SK-N-SH (cell line): ENCODE measurements around the gene RMDN3. TPM values are rescaled to one million over a fixed set of nuclear protein-coding genes. Genes with fewer than 3 reads are reported as not detected.

ENCODE experiments used
- CTCF ChIA-PET: fragments of 300-600, 350-600 bp; formaldehyde crosslinking; extraction: SDS; loops from one replicate; lab custom pipeline; 2021; lab: Yijun Ruan, JAX
- POLR2A ChIA-PET: fragments of 350-600 bp; sonication (Branson Sonifier 250); formaldehyde crosslinking; extraction: SDS; loops from one replicate; lab custom pipeline; 2020; ENCODE audit warnings: antibody characterized with exemption, inconsistent platforms; lab: Yijun Ruan, JAX
- DNase-seq: peaks from one replicate; pipeline ENCODE4 v3.0.0; 2012
- H2AFZ ChIP-seq: fragments of 200-600 bp; sonication (generic); 2 replicates; pipeline ENCODE4 v1.8.1; 2016; ENCODE audit warnings: antibody characterized with exemption, mild to moderate bottlenecking, low read depth
- H3F3A ChIP-seq: fragments of 200-600 bp; sonication (generic); replicated peaks from 2 replicates; pipeline ENCODE3; 2016; ENCODE audit warnings: antibody characterized with exemption, mild to moderate bottlenecking; ENCODE audit not compliant: insufficient read depth
- H3K27ac ChIP-seq, 2 experiments: fragments of 200-500 bp in 1 of 2; fragments of 200-600 bp in 1 of 2; sonication (Bioruptor generic) in 1 of 2; sonication (generic), shearing (Covaris generic) in 1 of 2; 2 replicates each; pipeline versions ENCODE4 v1.5.1 to v1.6.1; 2014 to 2016; ENCODE audit warnings: low read depth in 2 of 2, inconsistent platforms in 1 of 2, low read length in 1 of 2, mild to moderate bottlenecking in 1 of 2, mixed read lengths in 1 of 2
- H3K27me3 ChIP-seq: fragments of 200-600 bp; sonication (generic), shearing (Covaris generic); 2 replicates; pipeline ENCODE4 v1.6.1; 2016; ENCODE audit warnings: mixed run types; ENCODE audit not compliant: insufficient read depth
- H3K36me3 ChIP-seq, 2 experiments: fragments of 200-500 bp in 1 of 2; fragments of 200-600 bp in 1 of 2; sonication (Bioruptor generic) in 1 of 2; sonication (generic) in 1 of 2; replicated peaks in 1 of 2; 2 replicates each; pipeline versions ENCODE3 to v1.5.1; 2014 to 2016; ENCODE audit warnings: low read length in 1 of 2, mild to moderate bottlenecking in 1 of 2; ENCODE audit not compliant: insufficient read depth in 2 of 2, control insufficient read depth in 1 of 2
- H3K4me1 ChIP-seq, 2 experiments: fragments of 200-500 bp in 1 of 2; fragments of 200-600 bp in 1 of 2; sonication (Bioruptor generic) in 1 of 2; sonication (generic), shearing (Covaris generic) in 1 of 2; 2 replicates each; pipeline versions ENCODE4 v1.5.1 to v1.6.1; 2014 to 2016; ENCODE audit warnings: low read depth in 1 of 2, low read length in 1 of 2, mixed run types in 1 of 2; ENCODE audit not compliant: insufficient read depth in 2 of 2, control insufficient read depth in 1 of 2
- H3K4me2 ChIP-seq: fragments of 200-600 bp; sonication (generic), shearing (Covaris generic); 2 replicates; pipeline ENCODE4 v1.6.1; 2017; ENCODE audit warnings: mixed run types
- H3K4me3 ChIP-seq, 2 experiments: fragments of 200-500 bp in 1 of 2; fragments of 200-600 bp in 1 of 2; sonication (Bioruptor generic) in 1 of 2; sonication (generic), shearing (Covaris generic) in 1 of 2; 2 replicates each; pipeline versions ENCODE4 v1.5.1 to v1.8.1; 2014 to 2016; ENCODE audit warnings: low read depth in 2 of 2, inconsistent platforms in 1 of 2, low read length in 1 of 2, mild to moderate bottlenecking in 1 of 2, mixed read lengths in 1 of 2, moderate library complexity in 1 of 2
- H3K79me2 ChIP-seq: fragments of 200-600 bp; sonication (generic); 2 replicates; pipeline ENCODE4 v1.8.1; 2017; ENCODE audit warnings: mild to moderate bottlenecking; ENCODE audit not compliant: insufficient read depth
- H3K9ac ChIP-seq: fragments of 200-600 bp; sonication (generic); 2 replicates; pipeline ENCODE4 v1.6.1; 2017; ENCODE audit warnings: mixed run types
- H3K9me2 ChIP-seq: fragments of 200-600 bp; sonication (generic); 2 replicates; pipeline ENCODE4 v1.6.1; 2017; ENCODE audit warnings: mixed run types
- H3K9me3 ChIP-seq: fragments of 200-600 bp; sonication (generic); 2 replicates; pipeline ENCODE4 v1.6.1; 2017; ENCODE audit warnings: mixed run types, mild to moderate bottlenecking, moderate library complexity
- H4K20me1 ChIP-seq: fragments of 200-600 bp; sonication (generic); 2 replicates; pipeline ENCODE4 v1.6.1; 2017; ENCODE audit warnings: mild to moderate bottlenecking, mixed run types; ENCODE audit not compliant: insufficient read depth
- ELF1 ChIP-seq: IDR thresholded peaks from 2 replicates; pipeline ENCODE4 v1.4.0; 2012
- EP300 ChIP-seq, 2 experiments: IDR thresholded peaks; 2 replicates each; pipeline versions ENCODE4 v1.4.0 to v1.6.1; 2012; ENCODE audit warnings: borderline replicate concordance in 1 of 2, low read depth in 1 of 2, low read length in 1 of 2
- FOXM1 ChIP-seq: IDR thresholded peaks from 2 replicates; pipeline ENCODE4 v1.4.0; 2012; ENCODE audit warnings: low read depth, mild to moderate bottlenecking
- GATA2 ChIP-seq: sonication (generic); formaldehyde crosslinking; IDR thresholded peaks from 2 replicates; pipeline ENCODE4 v1.5.0; 2020; ENCODE audit warnings: mild to moderate bottlenecking, missing genetic modification reagents
- JUND ChIP-seq: IDR thresholded peaks from 2 replicates; pipeline ENCODE4 v1.4.0; 2012
- MEF2A ChIP-seq: IDR thresholded peaks from 2 replicates; pipeline ENCODE4 v1.4.0; 2012; ENCODE audit warnings: low read depth, borderline replicate concordance
- NFIC ChIP-seq: IDR thresholded peaks from 2 replicates; pipeline ENCODE4 v1.4.0; 2012; ENCODE audit warnings: borderline replicate concordance
- POLR2AphosphoS5 ChIP-seq: IDR thresholded peaks from 2 replicates; pipeline ENCODE4 v1.6.1; 2012; ENCODE audit warnings: low read depth, low read length
- RXRA ChIP-seq: IDR thresholded peaks from 2 replicates; pipeline ENCODE4 v1.4.0; 2012; ENCODE audit warnings: low read depth, mild to moderate bottlenecking, borderline replicate concordance
- TAF1 ChIP-seq: IDR thresholded peaks from 2 replicates; pipeline ENCODE4 v1.6.1; 2012; ENCODE audit warnings: low read depth, mild to moderate bottlenecking, low read length, moderate library complexity, borderline replicate concordance
- TCF12 ChIP-seq: IDR thresholded peaks from 2 replicates; pipeline ENCODE4 v1.4.0; 2012
- USF2 ChIP-seq: fragments of 150-350 bp; IDR thresholded peaks from 2 replicates; pipeline ENCODE4 v1.6.1; 2017; ENCODE audit warnings: antibody characterized with exemption, low read length, low read depth, borderline replicate concordance
- WGBS: methylation state at CpG from one replicate; pipeline ENCODE4 v1.1.6; 2017; ENCODE audit warnings: low lambda C conversion rate; 5-methylcytosine and 5-hydroxymethylcytosine counted together
- polyA plus RNA-seq, 3 experiments: library from polyadenylated mRNA; depleted of rRNA; stranded (reverse); fragments of >200 nt; gene quantifications; 2 replicates each; pipeline ENCODE4 v1.2.3, GENCODE V29; 2012
- TF ChIP-seq, protein P1 (sequence below): IDR thresholded peaks from 2 replicates; pipeline ENCODE4 v1.4.0; 2012; ENCODE audit warnings: low read depth
- TF ChIP-seq, protein P2 (sequence below): fragments of 200-600 bp; sonication (generic); IDR thresholded peaks from 2 replicates; pipeline ENCODE4 v1.6.1; 2017; ENCODE audit warnings: antibody characterized with exemption, mild to moderate bottlenecking, moderate library complexity

The RMDN3 gene
- polyA plus RNA-seq, 1 of the 3 experiments (the other 2 are of a cell fraction) = 33.0 TPM

GRCh38 chr15:40773496-40773895, 18.4 kb upstream of the RMDN3 start:
- Histone ChIP-seq H3K9me2 (no peaks in the 10 kb centered on the region), H3K27me3 (no peaks in the 10 kb centered on the region), H3K36me3 (peaks cover 6 to 48% of the 10 kb centered on the region in 2 experiments), H4K20me1 (no peaks in the 10 kb centered on the region), H3K4me1 (peaks cover 15 to 43% of the 10 kb centered on the region in 2 experiments; a peak in 3 of 4 replicates), H2AFZ (no peak overlapping the region), H3K9ac (no peak overlapping the region), H3K4me2 (no peak overlapping the region), H3K9me3 (no peaks in the 10 kb centered on the region), H3K4me3 (no peak overlapping the region), H3K27ac (no peak overlapping the region), H3F3A (no peaks in the 10 kb centered on the region), H3K79me2 (no peaks in the 10 kb centered on the region)
- TF ChIP-seq RXRA (no peak), GATA2 (CRISPR knock-in tag) (no peak), FOXM1 (no peak)
- no peak for DNase-seq
- 95% methylated on average over 7 of the region's 8 CpGs for WGBS
- ChIA-PET POLR2A (no interaction called here), CTCF (interaction anchor here (0.6 to 31.8 kb wide), 4 partner anchors 9 to 100 kb away, joined by 3 to 555 read pairs (median 60); partner anchors contain the start of gene RMDN3)

DNA sequence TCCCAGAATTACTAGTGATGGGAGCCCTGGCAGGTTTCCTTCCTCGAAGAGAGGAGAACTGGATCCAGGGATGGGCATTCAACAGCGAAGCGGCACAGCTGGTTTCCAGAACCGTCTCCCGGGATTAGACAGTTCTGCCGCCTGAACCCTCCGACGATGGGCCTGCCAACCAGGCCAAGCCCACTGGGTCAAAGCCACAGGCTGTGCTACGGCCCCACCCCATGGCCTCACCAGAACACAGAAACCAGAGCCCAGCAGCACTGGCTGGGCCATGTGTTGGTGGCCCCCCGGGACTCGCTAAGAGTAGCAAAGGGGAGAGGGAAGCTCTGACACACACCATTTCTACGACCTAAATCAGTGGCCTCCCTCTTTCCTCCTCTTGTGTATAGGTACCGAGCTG, 17.0 kb upstream of the RMDN3 start:
- Histone ChIP-seq H3K36me3 (peaks cover 3 to 47% of the 10 kb centered on the region in 2 experiments), H3K4me1 (peaks cover 20 to 52% of the 10 kb centered on the region in 2 experiments; a peak in 3 of 4 replicates), H2AFZ (no peak overlapping the region), H3K9me2 (no peaks in the 10 kb centered on the region), H3K79me2 (no peaks in the 10 kb centered on the region), H3K9ac (no peak overlapping the region), H4K20me1 (no peaks in the 10 kb centered on the region), H3K4me3 (no peak overlapping the region), H3F3A (no peaks in the 10 kb centered on the region), H3K9me3 (no peaks in the 10 kb centered on the region), H3K4me2 (no peak overlapping the region), H3K27me3 (no peaks in the 10 kb centered on the region), H3K27ac (peak overlapping the region in 1 of 2 experiments; percentile 83; a peak in 2 of 4 replicates)
- ChIA-PET POLR2A (interaction anchor here (0.8 kb wide), 1 partner anchor 16 kb away, joined by 4 read pairs; no protein-coding TSS in a partner anchor), CTCF (interaction anchor here (0.7 to 31.8 kb wide), 4 partner anchors 11 to 151 kb away, joined by 3 to 555 read pairs (median 61); partner anchors contain the start of gene RMDN3)
- 93% methylated on average over 8 of the region's 13 CpGs for WGBS
- DNase-seq = peak; percentile 33
- TF ChIP-seq, protein P1, sequence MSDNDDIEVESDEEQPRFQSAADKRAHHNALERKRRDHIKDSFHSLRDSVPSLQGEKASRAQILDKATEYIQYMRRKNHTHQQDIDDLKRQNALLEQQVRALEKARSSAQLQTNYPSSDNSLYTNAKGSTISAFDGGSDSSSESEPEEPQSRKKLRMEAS = no peak
- TF ChIP-seq, protein P2, sequence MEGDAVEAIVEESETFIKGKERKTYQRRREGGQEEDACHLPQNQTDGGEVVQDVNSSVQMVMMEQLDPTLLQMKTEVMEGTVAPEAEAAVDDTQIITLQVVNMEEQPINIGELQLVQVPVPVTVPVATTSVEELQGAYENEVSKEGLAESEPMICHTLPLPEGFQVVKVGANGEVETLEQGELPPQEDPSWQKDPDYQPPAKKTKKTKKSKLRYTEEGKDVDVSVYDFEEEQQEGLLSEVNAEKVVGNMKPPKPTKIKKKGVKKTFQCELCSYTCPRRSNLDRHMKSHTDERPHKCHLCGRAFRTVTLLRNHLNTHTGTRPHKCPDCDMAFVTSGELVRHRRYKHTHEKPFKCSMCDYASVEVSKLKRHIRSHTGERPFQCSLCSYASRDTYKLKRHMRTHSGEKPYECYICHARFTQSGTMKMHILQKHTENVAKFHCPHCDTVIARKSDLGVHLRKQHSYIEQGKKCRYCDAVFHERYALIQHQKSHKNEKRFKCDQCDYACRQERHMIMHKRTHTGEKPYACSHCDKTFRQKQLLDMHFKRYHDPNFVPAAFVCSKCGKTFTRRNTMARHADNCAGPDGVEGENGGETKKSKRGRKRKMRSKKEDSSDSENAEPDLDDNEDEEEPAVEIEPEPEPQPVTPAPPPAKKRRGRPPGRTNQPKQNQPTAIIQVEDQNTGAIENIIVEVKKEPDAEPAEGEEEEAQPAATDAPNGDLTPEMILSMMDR = no peak
- TF ChIP-seq TAF1 (no peak), TCF12 (no peak), FOXM1 (no peak)

- no peak overlapping the region for H2AFZ ChIP-seq
- H3K79me2 ChIP-seq = no peaks in the 10 kb centered on the region
- ChIA-PET CTCF (interaction anchor here (0.7 to 31.8 kb wide), 7 partner anchors 10 to 152 kb away, joined by 3 to 555 read pairs (median 4); partner anchors contain the start of gene RMDN3), POLR2A (interaction anchor here (0.8 to 1.8 kb wide), 2 partner anchors 15 to 25 kb away, joined by 4 to 6 read pairs; no protein-coding TSS in a partner anchor)
- DNase-seq = no peak
- H3K4me3 ChIP-seq = no peak overlapping the region
- no peak overlapping the region for H3K9ac ChIP-seq
- no peaks in the 10 kb centered on the region for H3K9me2 ChIP-seq
- no peak overlapping the region for H3K4me2 ChIP-seq
- no peaks in the 10 kb centered on the region for H3K9me3 ChIP-seq
- TF ChIP-seq POLR2AphosphoS5 (no peak), NFIC (no peak), USF2 (no peak), MEF2A (no peak), JUND (no peak), EP300 (IDR thresholded peaks at IDR 0.05; ENCODE audit: borderline replicate concordance in 1 of 2, low read depth in 1 of 2, low read length in 1 of 2) (no peak), ELF1 (no peak), GATA2 (CRISPR knock-in tag) (no peak)
- TF ChIP-seq, protein P1 = no peak
- peaks cover 3 to 42% of the 10 kb centered on the region in 2 experiments for H3K36me3 ChIP-seq
- WGBS = 96% methylated on average over 5 of the region's 5 CpGs
- H3K27ac ChIP-seq = peak overlapping the region in 1 of 2 experiments; percentile 83; a peak in 2 of 4 replicates
- H3K4me1 ChIP-seq = peaks cover 28 to 59% of the 10 kb centered on the region in 2 experiments; a peak in 3 of 4 replicates
- no peaks in the 10 kb centered on the region for H3K27me3 ChIP-seq
- H4K20me1 ChIP-seq = no peaks in the 10 kb centered on the region
- peaks cover 2% of the 10 kb centered on the region for H3F3A ChIP-seq
These were observed 16.2 kb upstream of the RMDN3 start for GRCh38 chr15:40771242-40771641.
